SK-N-SH (cell line): ENCODE results near the gene PARVA. TPM values are rescaled to one million over a fixed set of nuclear protein-coding genes. Genes with fewer than 3 reads are reported as not detected.

Source experiments
- CTCF ChIA-PET: fragments of 300-600, 350-600 bp; formaldehyde crosslinking; extraction: SDS; loops from one replicate; lab custom pipeline; 2021; lab: Yijun Ruan, JAX
- POLR2A ChIA-PET: fragments of 350-600 bp; sonication (Branson Sonifier 250); formaldehyde crosslinking; extraction: SDS; loops from one replicate; lab custom pipeline; 2020; ENCODE audit warnings: antibody characterized with exemption, inconsistent platforms; lab: Yijun Ruan, JAX
- DNase-seq: peaks from one replicate; pipeline ENCODE4 v3.0.0; 2012
- H2AFZ ChIP-seq: fragments of 200-600 bp; sonication (generic); 2 replicates; pipeline ENCODE4 v1.8.1; 2016; ENCODE audit warnings: antibody characterized with exemption, mild to moderate bottlenecking, low read depth
- H3F3A ChIP-seq: fragments of 200-600 bp; sonication (generic); replicated peaks from 2 replicates; pipeline ENCODE3; 2016; ENCODE audit warnings: antibody characterized with exemption, mild to moderate bottlenecking; ENCODE audit not compliant: insufficient read depth
- H3K27ac ChIP-seq, 2 experiments: fragments of 200-500 bp in 1 of 2; fragments of 200-600 bp in 1 of 2; sonication (Bioruptor generic) in 1 of 2; sonication (generic), shearing (Covaris generic) in 1 of 2; 2 replicates each; pipeline versions ENCODE4 v1.5.1 to v1.6.1; 2014 to 2016; ENCODE audit warnings: low read depth in 2 of 2, inconsistent platforms in 1 of 2, low read length in 1 of 2, mild to moderate bottlenecking in 1 of 2, mixed read lengths in 1 of 2
- H3K27me3 ChIP-seq: fragments of 200-600 bp; sonication (generic), shearing (Covaris generic); 2 replicates; pipeline ENCODE4 v1.6.1; 2016; ENCODE audit warnings: mixed run types; ENCODE audit not compliant: insufficient read depth
- H3K36me3 ChIP-seq, 2 experiments: fragments of 200-500 bp in 1 of 2; fragments of 200-600 bp in 1 of 2; sonication (Bioruptor generic) in 1 of 2; sonication (generic) in 1 of 2; replicated peaks in 1 of 2; 2 replicates each; pipeline versions ENCODE3 to v1.5.1; 2014 to 2016; ENCODE audit warnings: low read length in 1 of 2, mild to moderate bottlenecking in 1 of 2; ENCODE audit not compliant: insufficient read depth in 2 of 2, control insufficient read depth in 1 of 2
- H3K4me1 ChIP-seq, 2 experiments: fragments of 200-500 bp in 1 of 2; fragments of 200-600 bp in 1 of 2; sonication (Bioruptor generic) in 1 of 2; sonication (generic), shearing (Covaris generic) in 1 of 2; 2 replicates each; pipeline versions ENCODE4 v1.5.1 to v1.6.1; 2014 to 2016; ENCODE audit warnings: low read depth in 1 of 2, low read length in 1 of 2, mixed run types in 1 of 2; ENCODE audit not compliant: insufficient read depth in 2 of 2, control insufficient read depth in 1 of 2
- H3K4me2 ChIP-seq: fragments of 200-600 bp; sonication (generic), shearing (Covaris generic); 2 replicates; pipeline ENCODE4 v1.6.1; 2017; ENCODE audit warnings: mixed run types
- H3K4me3 ChIP-seq, 2 experiments: fragments of 200-500 bp in 1 of 2; fragments of 200-600 bp in 1 of 2; sonication (Bioruptor generic) in 1 of 2; sonication (generic), shearing (Covaris generic) in 1 of 2; 2 replicates each; pipeline versions ENCODE4 v1.5.1 to v1.8.1; 2014 to 2016; ENCODE audit warnings: low read depth in 2 of 2, inconsistent platforms in 1 of 2, low read length in 1 of 2, mild to moderate bottlenecking in 1 of 2, mixed read lengths in 1 of 2, moderate library complexity in 1 of 2
- H3K79me2 ChIP-seq: fragments of 200-600 bp; sonication (generic); 2 replicates; pipeline ENCODE4 v1.8.1; 2017; ENCODE audit warnings: mild to moderate bottlenecking; ENCODE audit not compliant: insufficient read depth
- H3K9ac ChIP-seq: fragments of 200-600 bp; sonication (generic); 2 replicates; pipeline ENCODE4 v1.6.1; 2017; ENCODE audit warnings: mixed run types
- H3K9me2 ChIP-seq: fragments of 200-600 bp; sonication (generic); 2 replicates; pipeline ENCODE4 v1.6.1; 2017; ENCODE audit warnings: mixed run types
- H3K9me3 ChIP-seq: fragments of 200-600 bp; sonication (generic); 2 replicates; pipeline ENCODE4 v1.6.1; 2017; ENCODE audit warnings: mixed run types, mild to moderate bottlenecking, moderate library complexity
- H4K20me1 ChIP-seq: fragments of 200-600 bp; sonication (generic); 2 replicates; pipeline ENCODE4 v1.6.1; 2017; ENCODE audit warnings: mild to moderate bottlenecking, mixed run types; ENCODE audit not compliant: insufficient read depth
- CHD2 ChIP-seq: fragments of 150-350 bp; IDR thresholded peaks from 2 replicates; pipeline ENCODE4 v1.6.1; 2018; ENCODE audit warnings: low read length; ENCODE audit not compliant: partially characterized antibody
- ELF1 ChIP-seq: IDR thresholded peaks from 2 replicates; pipeline ENCODE4 v1.4.0; 2012
- FOSL2 ChIP-seq: IDR thresholded peaks from 2 replicates; pipeline ENCODE4 v1.4.0; 2012; ENCODE audit warnings: low read depth, mild to moderate bottlenecking, moderate library complexity, borderline replicate concordance
- FOXM1 ChIP-seq: IDR thresholded peaks from 2 replicates; pipeline ENCODE4 v1.4.0; 2012; ENCODE audit warnings: low read depth, mild to moderate bottlenecking
- GABPA ChIP-seq: IDR thresholded peaks from 2 replicates; pipeline ENCODE4 v1.4.0; 2012; ENCODE audit warnings: low read depth, mild to moderate bottlenecking
- GATA2 ChIP-seq: sonication (generic); formaldehyde crosslinking; IDR thresholded peaks from 2 replicates; pipeline ENCODE4 v1.5.0; 2020; ENCODE audit warnings: mild to moderate bottlenecking, missing genetic modification reagents
- IRF3 ChIP-seq: fragments of 150-350 bp; IDR thresholded peaks from 2 replicates; pipeline ENCODE4 v1.6.1; 2016; ENCODE audit warnings: mild to moderate bottlenecking, low read depth, low read length
- JUND ChIP-seq: IDR thresholded peaks from 2 replicates; pipeline ENCODE4 v1.4.0; 2012
- MEF2A ChIP-seq: IDR thresholded peaks from 2 replicates; pipeline ENCODE4 v1.4.0; 2012; ENCODE audit warnings: low read depth, borderline replicate concordance
- NRF1 ChIP-seq: IDR thresholded peaks from 2 replicates; pipeline ENCODE4 v1.6.1; 2012; ENCODE audit warnings: low read depth, mild to moderate bottlenecking, low read length
- PBX3 ChIP-seq: IDR thresholded peaks from 2 replicates; pipeline ENCODE4; 2012
- POLR2AphosphoS5 ChIP-seq: IDR thresholded peaks from 2 replicates; pipeline ENCODE4 v1.6.1; 2012; ENCODE audit warnings: low read depth, low read length
- RAD21 ChIP-seq: IDR thresholded peaks from 2 replicates; pipeline ENCODE4 v1.6.1; 2012; ENCODE audit warnings: mild to moderate bottlenecking, low read length
- RCOR1 ChIP-seq: fragments of 150-350 bp; IDR thresholded peaks from 2 replicates; pipeline ENCODE4 v1.6.1; 2017; ENCODE audit warnings: antibody characterized with exemption, low read length
- RXRA ChIP-seq: IDR thresholded peaks from 2 replicates; pipeline ENCODE4 v1.4.0; 2012; ENCODE audit warnings: low read depth, mild to moderate bottlenecking, borderline replicate concordance
- TCF12 ChIP-seq: IDR thresholded peaks from 2 replicates; pipeline ENCODE4 v1.4.0; 2012
- TEAD4 ChIP-seq: IDR thresholded peaks from 2 replicates; pipeline ENCODE4 v1.4.0; 2012; ENCODE audit warnings: mild to moderate bottlenecking, borderline replicate concordance; ENCODE audit not compliant: insufficient read depth
- USF2 ChIP-seq: fragments of 150-350 bp; IDR thresholded peaks from 2 replicates; pipeline ENCODE4 v1.6.1; 2017; ENCODE audit warnings: antibody characterized with exemption, low read length, low read depth, borderline replicate concordance
- YY1 ChIP-seq: IDR thresholded peaks from 2 replicates; pipeline ENCODE4 v1.4.0; 2012; ENCODE audit warnings: low read depth, mild to moderate bottlenecking
- ZBTB33 ChIP-seq: IDR thresholded peaks from 2 replicates; pipeline ENCODE4 v1.4.0; 2012; ENCODE audit warnings: low read depth, borderline replicate concordance
- whole genome bisulfite sequencing: methylation state at CpG from one replicate; pipeline ENCODE4 v1.1.6; 2017; ENCODE audit warnings: low lambda C conversion rate; 5-methylcytosine and 5-hydroxymethylcytosine counted together
- polyA plus RNA-seq, 3 experiments: library from polyadenylated mRNA; depleted of rRNA; stranded (reverse); fragments of >200 nt; gene quantifications; 2 replicates each; pipeline ENCODE4 v1.2.3, GENCODE V29; 2012

PARVA gene
- polyA plus RNA-seq, 1 of the 3 experiments (the other 2 are of a cell fraction): 27.6 TPM

- no peak overlapping the region for H3K4me3 ChIP-seq
- no peaks in the 10 kb centered on the region for H3K9me3 ChIP-seq
- H4K20me1 ChIP-seq: no peaks in the 10 kb centered on the region
- no peaks in the 10 kb centered on the region for H3K9me2 ChIP-seq
- peak overlapping the region; percentile 88 to 99 for H3K27ac ChIP-seq
- H3K36me3 ChIP-seq: no peaks in the 10 kb centered on the region
- 86% methylated on average over 3 of the region's 3 CpGs for WGBS
- H3K4me1 ChIP-seq: peaks cover 35 to 38% of the 10 kb centered on the region in 2 experiments
- H2AFZ ChIP-seq: no peak overlapping the region
- no peak for DNase-seq
- H3K79me2 ChIP-seq: peaks cover 88% of the 10 kb centered on the region
- no peak for TF ChIP-seq IRF3
- TF ChIP-seq TCF12: no peak
- no peak for TF ChIP-seq ELF1
- no peak for TF ChIP-seq RXRA
- ChIA-PET CTCF (interaction anchor here (0.6 to 3.5 kb wide), 27 partner anchors 9 to 553 kb away, joined by 3 to 41 read pairs (median 4); no protein-coding TSS in a partner anchor), POLR2A (no interaction called here)
- peak overlapping the region; percentile 76; the same call in 1 of the 2 replicates for H3K4me2 ChIP-seq
- H3F3A ChIP-seq: peaks cover 25% of the 10 kb centered on the region
- no peaks in the 10 kb centered on the region for H3K27me3 ChIP-seq
- peak overlapping the region; percentile 40; the same call in 1 of the 2 replicates for H3K9ac ChIP-seq
These were observed 34.0 kb downstream of the PARVA start for GRCh38 chr11:12411393-12411792.

- Histone ChIP-seq H3K4me2 (peak overlapping the region; percentile 76; the same call in 1 of the 2 replicates), H3K4me3 (peak overlapping the region in 1 of 2 experiments; percentile 36; a peak in 2 of 4 replicates), H2AFZ (peak overlapping the region; percentile 47; the same call in 1 of the 2 replicates), H3K9ac (peak overlapping the region; percentile 67), H3F3A (peaks cover 23% of the 10 kb centered on the region), H3K79me2 (peaks cover 87% of the 10 kb centered on the region), H3K27ac (peak overlapping the region; percentile 88 to 99), H3K9me2 (no peaks in the 10 kb centered on the region), H3K27me3 (no peaks in the 10 kb centered on the region), H4K20me1 (no peaks in the 10 kb centered on the region), H3K36me3 (no peaks in the 10 kb centered on the region), H3K4me1 (peaks cover 35 to 38% of the 10 kb centered on the region in 2 experiments), H3K9me3 (no peaks in the 10 kb centered on the region)
- ChIA-PET CTCF (interaction anchor here (0.6 to 3.5 kb wide), 34 partner anchors 9 to 550 kb away, joined by 3 to 41 read pairs (median 4); partner anchors contain the start of gene TEAD1), POLR2A (no interaction called here)
- 9% methylated on average over 7 of the region's 7 CpGs for WGBS
- peak; percentile 81 for DNase-seq
- no peak for TF ChIP-seq MEF2A
- TF ChIP-seq FOSL2: peak; percentile 79
- 0 out of 2 replicates have a peak, but pooled peaks have one; percentile 14 for TF ChIP-seq YY1
- TF ChIP-seq TCF12: peak; percentile 82
- TF ChIP-seq JUND: peak; percentile 89
- TF ChIP-seq GABPA: no peak
- TF ChIP-seq POLR2AphosphoS5: no peak
- TF ChIP-seq PBX3: peak; percentile 73
- TF ChIP-seq GATA2 (CRISPR knock-in tag): 0 out of 2 replicates have a peak, but pooled peaks have one; percentile 11
- no peak for TF ChIP-seq ZBTB33
- no peak for TF ChIP-seq RCOR1
- no peak for TF ChIP-seq FOXM1
- no peak for TF ChIP-seq USF2
- TF ChIP-seq ELF1: 0 out of 2 replicates have a peak, but pooled peaks have one; percentile 24
- TF ChIP-seq CHD2: no peak
- peak; percentile 83; the same call in 1 of the 2 replicates for TF ChIP-seq TEAD4
- peak; percentile 93 for TF ChIP-seq RAD21
- no peak for TF ChIP-seq NRF1
These were observed 34.7 kb downstream of the PARVA start for GRCh38 chr11:12411806-12412727.
